Measurements from ENCODE around the gene CPOX. TPM values are rescaled to one million over a fixed set of nuclear protein-coding genes. Genes with fewer than 3 reads are reported as not detected.

CPOX gene
- total and polyA plus RNA-seq, 10 of the 15 experiments (the other 5 are each of a cell fraction or from before 2014, with no cell fraction given), result 40.7 to 72.6 (median 64.5) TPM

DNA sequence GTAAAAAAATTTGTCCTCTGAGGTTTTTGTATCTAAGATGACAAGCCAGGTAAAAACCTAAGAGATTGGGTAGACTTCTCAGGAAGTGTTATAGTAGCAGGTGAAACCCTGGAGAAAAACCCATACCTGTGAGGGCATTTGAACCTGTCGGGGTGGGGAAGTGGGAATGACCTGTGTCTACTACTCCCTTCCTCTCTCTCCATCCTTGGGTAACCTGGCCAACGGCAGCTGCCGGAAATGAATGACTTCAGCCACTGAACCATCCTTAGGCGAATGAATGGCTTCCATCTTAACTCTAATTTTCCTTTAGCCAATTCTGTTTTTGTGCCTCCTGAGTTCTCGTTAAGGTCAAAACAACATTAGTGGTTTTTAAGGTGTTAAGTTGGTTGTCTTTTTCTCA is 44.9 kb downstream of the CPOX start:
- no TSS peak for BruUV-seq (replicated peaks)
- ChIA-PET POLR2A (interaction anchor here (1.5 to 23.2 kb wide), 2 partner anchors 11 to 15 kb away, joined by 5 to 350 read pairs; partner anchors contain the start of gene GPR15), CTCF (interaction anchor here (1.3 to 3.5 kb wide), 3 partner anchors 7 to 54 kb away, joined by 3 to 21 read pairs (median 8); no protein-coding TSS in a partner anchor), RAD21 (ENCODE audit: unreplicated experiment) (interaction anchor here (1.0 to 7.3 kb wide), 4 partner anchors 12 to 20 kb away, joined by 3 to 104 read pairs (median 19); no protein-coding TSS in a partner anchor), SMC1A (ENCODE audit: uncharacterized antibody, unreplicated experiment) (interaction anchor here (1.0 to 23.6 kb wide), 3 partner anchors 11 to 216 kb away, joined by 3 to 603 read pairs (median 230); partner anchors contain the start of gene GPR15)
- peaks cover 26% of the 10 kb centered on the region; the same call in 1 of the 2 replicates for H3K4me1 ChIP-seq (ENCODE audit: control insufficient read depth, insufficient read depth, low read length)
- intact Hi-C loops (cut with micrococcal nuclease; ENCODE audit: unreplicated experiment) (no loop called here), in situ Hi-C loops (cut with MboI) (no loop called here)
- 67% methylated on average over 5 of the region's 5 CpGs for WGBS (ENCODE audit: insufficient coverage, insufficient replicate concordance, low lambda C conversion rate, missing lambda C conversion rate)
- H3K79me2 ChIP-seq (ENCODE audit: control insufficient read depth, insufficient read depth, low read length), result peaks cover 98% of the 10 kb centered on the region
- ATAC-seq (peak; percentile 1), DNase-seq (ENCODE audit: low read depth, low spot score) (no peak), FAIRE-seq (peak; percentile 49)
- H4K20me1 ChIP-seq (ENCODE audit: control insufficient read depth, insufficient read depth), result no peaks in the 10 kb centered on the region
- no peaks in the 10 kb centered on the region for H3K36me3 ChIP-seq (ENCODE audit: control insufficient read depth in 2 of 2, insufficient read depth in 2 of 2, low read length in 1 of 2)
- peak overlapping the region; percentile 57 for H3K4me2 ChIP-seq (ENCODE audit: control insufficient read depth, insufficient read depth)
- peak overlapping the region; percentile 28 for H3K27ac ChIP-seq (ENCODE audit: control insufficient read depth, insufficient read depth)
- H3K9me3 ChIP-seq (replicated peaks; ENCODE audit: control insufficient read depth, insufficient read depth, low read length), result no peaks in the 10 kb centered on the region
- no peaks in the 10 kb centered on the region for H3K27me3 ChIP-seq (replicated peaks in 1 of 2; ENCODE audit: control insufficient read depth in 2 of 2, insufficient read depth in 2 of 2, low read length in 1 of 2)
- H3K4me3 ChIP-seq, result peak overlapping the region; percentile 21
- no peak overlapping the region for H3K9ac ChIP-seq (ENCODE audit: control insufficient read depth, insufficient read depth, low read length)
- no peak overlapping the region for H2AFZ ChIP-seq (ENCODE audit: control insufficient read depth, low read depth, low read length)
- TF ChIP-seq CHD2 (IDR thresholded peaks at IDR 0.05; ENCODE audit: borderline replicate concordance, low read depth, low read length) (no peak), ZNF217 (IDR thresholded peaks at IDR 0.05) (no peak), CBX5 (IDR thresholded peaks at IDR 0.05; ENCODE audit: low read depth) (no peak), MEF2B (IDR thresholded peaks at IDR 0.05; ENCODE audit: partially characterized antibody, poor library complexity, severe bottlenecking) (no peak), MAX (IDR thresholded peaks at IDR 0.05; ENCODE audit: low read depth, low read length) (no peak), BMI1 (IDR thresholded peaks at IDR 0.05; ENCODE audit: borderline replicate concordance) (0 out of 2 replicates have a peak, but pooled peaks have one; percentile 23), EP300 (IDR thresholded peaks at IDR 0.05; ENCODE audit: borderline replicate concordance in 1 of 2, control insufficient read depth in 1 of 2, low read depth in 2 of 2, low read length in 2 of 2) (no peak), HDAC6 (IDR thresholded peaks at IDR 0.05; ENCODE audit: unreplicated experiment) (no peak), RBBP5 (conservative IDR thresholded peaks at IDR 0.05) (no peak), TCF3 (IDR thresholded peaks at IDR 0.05; ENCODE audit: borderline replicate concordance, insufficient read depth, low read depth, low read length) (no peak), NR2F1 (conservative IDR thresholded peaks at IDR 0.05) (0 out of 2 replicates have a peak, but pooled peaks have one; percentile 30)
- TF ChIP-seq, protein P1, sequence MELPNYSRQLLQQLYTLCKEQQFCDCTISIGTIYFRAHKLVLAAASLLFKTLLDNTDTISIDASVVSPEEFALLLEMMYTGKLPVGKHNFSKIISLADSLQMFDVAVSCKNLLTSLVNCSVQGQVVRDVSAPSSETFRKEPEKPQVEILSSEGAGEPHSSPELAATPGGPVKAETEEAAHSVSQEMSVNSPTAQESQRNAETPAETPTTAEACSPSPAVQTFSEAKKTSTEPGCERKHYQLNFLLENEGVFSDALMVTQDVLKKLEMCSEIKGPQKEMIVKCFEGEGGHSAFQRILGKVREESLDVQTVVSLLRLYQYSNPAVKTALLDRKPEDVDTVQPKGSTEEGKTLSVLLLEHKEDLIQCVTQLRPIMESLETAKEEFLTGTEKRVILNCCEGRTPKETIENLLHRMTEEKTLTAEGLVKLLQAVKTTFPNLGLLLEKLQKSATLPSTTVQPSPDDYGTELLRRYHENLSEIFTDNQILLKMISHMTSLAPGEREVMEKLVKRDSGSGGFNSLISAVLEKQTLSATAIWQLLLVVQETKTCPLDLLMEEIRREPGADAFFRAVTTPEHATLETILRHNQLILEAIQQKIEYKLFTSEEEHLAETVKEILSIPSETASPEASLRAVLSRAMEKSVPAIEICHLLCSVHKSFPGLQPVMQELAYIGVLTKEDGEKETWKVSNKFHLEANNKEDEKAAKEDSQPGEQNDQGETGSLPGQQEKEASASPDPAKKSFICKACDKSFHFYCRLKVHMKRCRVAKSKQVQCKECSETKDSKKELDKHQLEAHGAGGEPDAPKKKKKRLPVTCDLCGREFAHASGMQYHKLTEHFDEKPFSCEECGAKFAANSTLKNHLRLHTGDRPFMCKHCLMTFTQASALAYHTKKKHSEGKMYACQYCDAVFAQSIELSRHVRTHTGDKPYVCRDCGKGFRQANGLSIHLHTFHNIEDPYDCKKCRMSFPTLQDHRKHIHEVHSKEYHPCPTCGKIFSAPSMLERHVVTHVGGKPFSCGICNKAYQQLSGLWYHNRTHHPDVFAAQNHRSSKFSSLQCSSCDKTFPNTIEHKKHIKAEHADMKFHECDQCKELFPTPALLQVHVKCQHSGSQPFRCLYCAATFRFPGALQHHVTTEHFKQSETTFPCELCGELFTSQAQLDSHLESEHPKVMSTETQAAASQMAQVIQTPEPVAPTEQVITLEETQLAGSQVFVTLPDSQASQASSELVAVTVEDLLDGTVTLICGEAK (IDR thresholded peaks at IDR 0.05; ENCODE audit: borderline replicate concordance), result no peak
- TF ChIP-seq, protein P2, sequence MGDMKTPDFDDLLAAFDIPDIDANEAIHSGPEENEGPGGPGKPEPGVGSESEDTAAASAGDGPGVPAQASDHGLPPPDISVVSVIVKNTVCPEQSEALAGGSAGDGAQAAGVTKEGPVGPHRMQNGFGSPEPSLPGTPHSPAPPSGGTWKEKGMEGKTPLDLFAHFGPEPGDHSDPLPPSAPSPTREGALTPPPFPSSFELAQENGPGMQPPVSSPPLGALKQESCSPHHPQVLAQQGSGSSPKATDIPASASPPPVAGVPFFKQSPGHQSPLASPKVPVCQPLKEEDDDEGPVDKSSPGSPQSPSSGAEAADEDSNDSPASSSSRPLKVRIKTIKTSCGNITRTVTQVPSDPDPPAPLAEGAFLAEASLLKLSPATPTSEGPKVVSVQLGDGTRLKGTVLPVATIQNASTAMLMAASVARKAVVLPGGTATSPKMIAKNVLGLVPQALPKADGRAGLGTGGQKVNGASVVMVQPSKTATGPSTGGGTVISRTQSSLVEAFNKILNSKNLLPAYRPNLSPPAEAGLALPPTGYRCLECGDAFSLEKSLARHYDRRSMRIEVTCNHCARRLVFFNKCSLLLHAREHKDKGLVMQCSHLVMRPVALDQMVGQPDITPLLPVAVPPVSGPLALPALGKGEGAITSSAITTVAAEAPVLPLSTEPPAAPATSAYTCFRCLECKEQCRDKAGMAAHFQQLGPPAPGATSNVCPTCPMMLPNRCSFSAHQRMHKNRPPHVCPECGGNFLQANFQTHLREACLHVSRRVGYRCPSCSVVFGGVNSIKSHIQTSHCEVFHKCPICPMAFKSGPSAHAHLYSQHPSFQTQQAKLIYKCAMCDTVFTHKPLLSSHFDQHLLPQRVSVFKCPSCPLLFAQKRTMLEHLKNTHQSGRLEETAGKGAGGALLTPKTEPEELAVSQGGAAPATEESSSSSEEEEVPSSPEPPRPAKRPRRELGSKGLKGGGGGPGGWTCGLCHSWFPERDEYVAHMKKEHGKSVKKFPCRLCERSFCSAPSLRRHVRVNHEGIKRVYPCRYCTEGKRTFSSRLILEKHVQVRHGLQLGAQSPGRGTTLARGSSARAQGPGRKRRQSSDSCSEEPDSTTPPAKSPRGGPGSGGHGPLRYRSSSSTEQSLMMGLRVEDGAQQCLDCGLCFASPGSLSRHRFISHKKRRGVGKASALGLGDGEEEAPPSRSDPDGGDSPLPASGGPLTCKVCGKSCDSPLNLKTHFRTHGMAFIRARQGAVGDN (IDR thresholded peaks at IDR 0.05), result peak; percentile 62; the same call in 1 of the 2 replicates

Data from GM12878 (cell line).